Erythroblast (primary cell): ENCODE measurements around the gene CFAP54.
A peak's percentile ranks its signal among the peaks of the same experiment; 100 is the strongest.

Source experiments
- DNase-seq, 2 experiments: peaks; one replicate each; lab custom pipeline; 2025; lab: John Stamatoyannopoulos, UW
- GATA1 ChIP-seq: IDR thresholded peaks from 2 replicates; pipeline ENCODE4 v1.6.1; 2011; ENCODE audit warnings: low read depth, mild to moderate bottlenecking, control low read depth, low read length, moderate library complexity
- POLR2A ChIP-seq: IDR thresholded peaks from 2 replicates; pipeline ENCODE4 v1.6.1; 2011; ENCODE audit warnings: mild to moderate bottlenecking, low read length

CFAP54 gene

GRCh38 chr12:96810477-96810876 is 321.1 kb downstream of the CFAP54 start:
- no peak for TF ChIP-seq GATA1
- no peak for TF ChIP-seq POLR2A
- DNase-seq: no peak

- DNase-seq: no peak
- TF ChIP-seq POLR2A (no peak), GATA1 (no peak)
Observed at GRCh38 chr12:96811083-96811482, 321.7 kb downstream of the CFAP54 start.

- TF ChIP-seq POLR2A: no peak
- no peak for TF ChIP-seq GATA1
- DNase-seq: no peak
Observed at GRCh38 chr12:96812153-96812552, 322.8 kb downstream of the CFAP54 start.

GRCh38 chr12:96814200-96814599 is 324.8 kb downstream of the CFAP54 start:
- TF ChIP-seq GATA1 (no peak), POLR2A (no peak)
- DNase-seq: no peak

- TF ChIP-seq POLR2A (no peak), GATA1 (no peak)
- DNase-seq: no peak
Observed at GRCh38 chr12:96821592-96821991, 332.2 kb downstream of the CFAP54 start.

- TF ChIP-seq POLR2A (no peak), GATA1 (no peak)
Observed at GRCh38 chr12:96822641-96823040, 333.3 kb downstream of the CFAP54 start.

GRCh38 chr12:96824074-96824837 is 334.9 kb downstream of the CFAP54 start:
- no peak for DNase-seq
- TF ChIP-seq POLR2A: no peak
- TF ChIP-seq GATA1: no peak

More at GRCh38 chr12:96822641-96823040, 333.3 kb downstream of the CFAP54 start:
- no peak for DNase-seq

GRCh38 chr12:96824838-96825236 is 335.5 kb downstream of the CFAP54 start:
- TF ChIP-seq GATA1: no peak
- no peak for TF ChIP-seq POLR2A
- no peak for DNase-seq

- no peak for TF ChIP-seq GATA1
- no peak for TF ChIP-seq POLR2A
- peak; percentile 2 to 7 for DNase-seq
Observed at GRCh38 chr12:96828169-96828789, 338.9 kb downstream of the CFAP54 start.

- TF ChIP-seq POLR2A: no peak
- TF ChIP-seq GATA1: no peak
- DNase-seq: no peak
Observed at GRCh38 chr12:96829354-96829753, 340.0 kb downstream of the CFAP54 start.

- no peak for TF ChIP-seq POLR2A
- TF ChIP-seq GATA1: no peak
Observed at GRCh38 chr12:96831346-96831745, 342.0 kb downstream of the CFAP54 start.

GRCh38 chr12:96846293-96846692 is 356.9 kb downstream of the CFAP54 start:
- DNase-seq: no peak
- TF ChIP-seq POLR2A: no peak
- TF ChIP-seq GATA1: no peak

More at GRCh38 chr12:96831346-96831745, 342.0 kb downstream of the CFAP54 start:
- no peak for DNase-seq

- DNase-seq: peak; percentile 14 to 75
- TF ChIP-seq POLR2A (no peak), GATA1 (no peak)
Observed at GRCh38 chr12:96850676-96851075, 361.3 kb downstream of the CFAP54 start.

GRCh38 chr12:96858162-96858561 is 368.8 kb downstream of the CFAP54 start:
- DNase-seq: no peak
- TF ChIP-seq GATA1 (no peak), POLR2A (no peak)

GRCh38 chr12:96861656-96862055 is 372.3 kb downstream of the CFAP54 start:
- DNase-seq: no peak
- TF ChIP-seq GATA1: no peak
- no peak for TF ChIP-seq POLR2A
